Neural progenitor cell (in vitro differentiated cells): ENCODE measurements around the gene IGSF10. TPM values are rescaled to one million over a fixed set of nuclear protein-coding genes. Genes with fewer than 3 reads are reported as not detected.

Source experiments
- DNase-seq: peaks from one replicate; pipeline ENCODE4 v3.0.0-alpha.2; 2016; ENCODE audit warnings: low spot score
- H2AFZ ChIP-seq: fragments of 200-600 bp; sonication (generic); replicated peaks from 2 replicates; pipeline ENCODE4 v1.6.1; 2016; ENCODE audit warnings: antibody characterized with exemption
- H3F3A ChIP-seq: fragments of 200-600 bp; sonication (generic); 2 replicates; pipeline ENCODE4 v1.6.1; 2016; ENCODE audit warnings: antibody characterized with exemption, low read depth
- H3K27ac ChIP-seq: fragments of 200-600 bp; sonication (generic); 2 replicates; pipeline ENCODE4 v1.5.1; 2016; ENCODE audit warnings: mild to moderate bottlenecking
- H3K27me3 ChIP-seq: fragments of 200-600 bp; sonication (generic); 2 replicates; pipeline ENCODE4 v1.6.1; 2016; ENCODE audit warnings: mild to moderate bottlenecking, moderate library complexity
- H3K36me3 ChIP-seq: fragments of 200-600 bp; sonication (generic); 2 replicates; pipeline ENCODE4 v1.5.1; 2016
- H3K4me1 ChIP-seq: fragments of 200-600 bp; sonication (generic); 2 replicates; pipeline ENCODE4 v1.6.1; 2016; ENCODE audit warnings: mixed run types
- H3K4me2 ChIP-seq: fragments of 200-600 bp; sonication (generic); 2 replicates; pipeline ENCODE4 v1.6.1; 2016
- H3K4me3 ChIP-seq: fragments of 200-600 bp; sonication (generic); 2 replicates; pipeline ENCODE4 v1.5.1; 2016
- H3K79me2 ChIP-seq: fragments of 200-600 bp; sonication (generic); 2 replicates; pipeline ENCODE4 v1.6.1; 2016; ENCODE audit warnings: low read depth
- H3K9ac ChIP-seq: fragments of 200-600 bp; sonication (generic); 2 replicates; pipeline ENCODE4 v1.6.1; 2016
- H3K9me3 ChIP-seq: fragments of 200-600 bp; sonication (generic); 2 replicates; pipeline ENCODE4 v1.5.1; 2016; ENCODE audit warnings: low read depth
- H4K20me1 ChIP-seq: fragments of 200-600 bp; sonication (generic); 2 replicates; pipeline ENCODE4 v1.6.1; 2016; ENCODE audit warnings: low read depth
- H3K27ac Mint-ChIP-seq: 3 replicates; pipeline ENCODE4 v1.8.0; 2021; ENCODE audit warnings: mixed read lengths
- H3K27me3 Mint-ChIP-seq: 2 replicates; pipeline ENCODE4 v1.8.0; 2022; ENCODE audit warnings: low read depth, mild to moderate bottlenecking, inconsistent platforms, moderate library complexity, mixed read lengths; ENCODE audit not compliant: insufficient read depth
- H3K36me3 Mint-ChIP-seq: 3 replicates; pipeline ENCODE4 v1.8.0; 2021; ENCODE audit warnings: mixed read lengths
- H3K4me1 Mint-ChIP-seq: 3 replicates; pipeline ENCODE4 v1.8.0; 2021; ENCODE audit warnings: mixed read lengths
- H3K4me3 Mint-ChIP-seq: 3 replicates; pipeline ENCODE4 v1.8.0; 2021; ENCODE audit warnings: mild to moderate bottlenecking, moderate library complexity, mixed read lengths
- H3K9me3 Mint-ChIP-seq: 3 replicates; pipeline ENCODE4 v1.8.0; 2020; ENCODE audit warnings: mixed read lengths
- EZH2 ChIP-seq: fragments of 200-600 bp; sonication (generic); IDR thresholded peaks from 2 replicates; pipeline ENCODE4 v1.6.1; 2017; ENCODE audit warnings: antibody characterized with exemption, mild to moderate bottlenecking, moderate library complexity
- EZH2phosphoT487 ChIP-seq: fragments of 200-600 bp; sonication (generic); IDR thresholded peaks from 2 replicates; pipeline ENCODE4 v1.6.1; 2017; ENCODE audit warnings: antibody characterized with exemption
- total RNA-seq: library from RNA; depleted of rRNA; stranded (reverse); fragments of >200 nt; gene quantifications from 2 replicates; pipeline ENCODE4 v1.2.3, GENCODE V29; 2015; ENCODE audit warnings: low replicate concordance
- TF ChIP-seq, protein P1 (sequence below): fragments of 200-600 bp; sonication (generic); IDR thresholded peaks from 2 replicates; pipeline ENCODE4 v1.5.1; 2017; ENCODE audit warnings: antibody characterized with exemption, mild to moderate bottlenecking

The IGSF10 gene
- total RNA-seq, 1 donor from 2014 or later, result 0.15 TPM

DNA sequence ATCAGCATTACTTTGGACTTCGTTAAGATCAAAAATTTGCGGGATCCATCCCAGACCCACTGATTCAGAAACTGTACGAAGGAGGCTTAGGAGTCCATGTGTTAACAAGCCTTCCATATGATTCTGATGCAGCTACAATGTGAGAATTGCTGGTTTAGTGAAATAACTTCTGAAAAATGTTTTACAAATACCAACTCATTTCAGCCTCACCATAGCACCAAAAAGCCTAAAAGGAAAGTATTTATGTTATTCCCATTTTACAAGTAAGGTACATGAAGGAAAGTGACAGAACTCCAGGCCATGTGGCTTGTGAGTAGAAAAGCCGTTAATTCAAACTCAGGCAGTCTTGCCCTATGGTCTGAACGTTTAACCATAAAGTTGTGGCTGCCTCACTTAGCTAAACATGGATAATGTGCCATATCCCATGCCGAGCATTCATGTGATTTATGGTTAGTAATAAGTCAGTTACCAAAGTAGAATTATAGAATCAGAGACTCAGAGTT is 1.5 kb upstream of the IGSF10 start:
- TF ChIP-seq EZH2phosphoT487 (no peak), EZH2 (no peak)
- TF ChIP-seq, protein P1, sequence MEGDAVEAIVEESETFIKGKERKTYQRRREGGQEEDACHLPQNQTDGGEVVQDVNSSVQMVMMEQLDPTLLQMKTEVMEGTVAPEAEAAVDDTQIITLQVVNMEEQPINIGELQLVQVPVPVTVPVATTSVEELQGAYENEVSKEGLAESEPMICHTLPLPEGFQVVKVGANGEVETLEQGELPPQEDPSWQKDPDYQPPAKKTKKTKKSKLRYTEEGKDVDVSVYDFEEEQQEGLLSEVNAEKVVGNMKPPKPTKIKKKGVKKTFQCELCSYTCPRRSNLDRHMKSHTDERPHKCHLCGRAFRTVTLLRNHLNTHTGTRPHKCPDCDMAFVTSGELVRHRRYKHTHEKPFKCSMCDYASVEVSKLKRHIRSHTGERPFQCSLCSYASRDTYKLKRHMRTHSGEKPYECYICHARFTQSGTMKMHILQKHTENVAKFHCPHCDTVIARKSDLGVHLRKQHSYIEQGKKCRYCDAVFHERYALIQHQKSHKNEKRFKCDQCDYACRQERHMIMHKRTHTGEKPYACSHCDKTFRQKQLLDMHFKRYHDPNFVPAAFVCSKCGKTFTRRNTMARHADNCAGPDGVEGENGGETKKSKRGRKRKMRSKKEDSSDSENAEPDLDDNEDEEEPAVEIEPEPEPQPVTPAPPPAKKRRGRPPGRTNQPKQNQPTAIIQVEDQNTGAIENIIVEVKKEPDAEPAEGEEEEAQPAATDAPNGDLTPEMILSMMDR, result no peak
- Mint-ChIP-seq H3K9me3 (no peaks in the 10 kb centered on the region), H3K4me1 (peaks cover 2% of the 10 kb centered on the region), H3K36me3 (no peaks in the 10 kb centered on the region), H3K4me3 (no peak overlapping the region), H3K27ac (no peak overlapping the region), H3K27me3 (peaks cover 3% of the 10 kb centered on the region)
- Histone ChIP-seq H3K4me3 (no peak overlapping the region), H3F3A (no peaks in the 10 kb centered on the region), H3K36me3 (no peaks in the 10 kb centered on the region), H4K20me1 (no peaks in the 10 kb centered on the region), H3K9ac (no peak overlapping the region), H3K27ac (no peak overlapping the region), H3K4me1 (no peaks in the 10 kb centered on the region), H2AFZ (no peak overlapping the region), H3K4me2 (no peak overlapping the region), H3K27me3 (peaks cover 26% of the 10 kb centered on the region), H3K9me3 (no peaks in the 10 kb centered on the region), H3K79me2 (no peaks in the 10 kb centered on the region)
- DNase-seq, result no peak

DNA sequence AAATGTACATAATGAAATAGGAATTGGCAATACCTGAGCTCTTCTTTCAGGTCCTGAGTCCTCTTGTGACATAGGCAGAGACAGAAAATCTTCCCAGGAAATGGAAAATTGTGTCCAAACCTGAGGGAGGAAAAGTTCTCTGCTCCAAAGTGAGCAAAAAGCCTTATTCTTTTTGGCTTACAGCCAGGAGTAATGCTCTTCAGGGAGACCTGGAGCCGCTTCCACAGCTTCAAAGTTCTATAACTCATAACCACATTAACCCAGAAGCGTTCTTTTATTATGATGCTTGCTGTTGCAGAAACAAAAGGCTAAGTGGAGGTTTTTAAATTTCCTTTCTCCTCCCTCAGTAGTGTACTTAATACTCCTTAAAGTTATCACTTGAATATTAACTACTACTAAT is 633 bp downstream of the IGSF10 start:
- no peak overlapping the region for H3K9ac ChIP-seq
- H3K36me3 ChIP-seq, result no peaks in the 10 kb centered on the region
- H3K9me3 Mint-ChIP-seq, result no peaks in the 10 kb centered on the region
- no peaks in the 10 kb centered on the region for H3K9me3 ChIP-seq
- no peak overlapping the region for H3K27ac ChIP-seq
- peaks cover 26% of the 10 kb centered on the region for H3K27me3 ChIP-seq
- no peaks in the 10 kb centered on the region for H3F3A ChIP-seq
- TF ChIP-seq EZH2phosphoT487 (no peak), EZH2 (no peak)
- TF ChIP-seq, protein P1, result no peak
- H3K4me3 Mint-ChIP-seq, result peak overlapping the region; percentile 83
- H3K4me2 ChIP-seq, result peak overlapping the region; percentile 88
- peak overlapping the region; percentile 58 for H3K4me3 ChIP-seq
- peak overlapping the region; percentile 91 for H2AFZ ChIP-seq
- H3K4me1 ChIP-seq, result no peaks in the 10 kb centered on the region
- no peaks in the 10 kb centered on the region for H3K36me3 Mint-ChIP-seq
- no peaks in the 10 kb centered on the region for H3K79me2 ChIP-seq
- no peak overlapping the region for H3K27ac Mint-ChIP-seq
- no peak for DNase-seq
- no peaks in the 10 kb centered on the region for H4K20me1 ChIP-seq
- peaks cover 3% of the 10 kb centered on the region for H3K27me3 Mint-ChIP-seq
- H3K4me1 Mint-ChIP-seq, result peaks cover 2% of the 10 kb centered on the region

DNA sequence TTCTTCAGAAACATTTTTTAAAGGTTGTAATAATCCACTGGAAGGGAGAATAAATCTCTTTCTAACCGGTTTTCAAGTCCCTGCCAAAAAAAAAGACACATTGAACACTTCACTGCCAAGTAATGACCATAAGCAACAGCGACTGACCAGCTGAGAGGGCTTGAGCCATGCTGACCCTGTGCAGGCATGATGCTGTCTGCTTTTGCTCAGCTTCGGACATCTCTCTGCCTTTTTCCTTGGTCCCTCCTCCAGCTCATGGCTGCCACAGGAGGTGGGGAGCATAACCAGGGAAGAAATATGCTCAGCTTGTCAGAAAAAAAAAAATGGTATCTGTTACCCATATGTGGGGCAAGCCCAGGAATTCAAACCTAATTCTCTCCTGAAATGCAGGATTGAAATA is 1.5 kb downstream of the IGSF10 start:
- Histone ChIP-seq H3F3A (no peaks in the 10 kb centered on the region), H3K79me2 (no peaks in the 10 kb centered on the region), H3K4me3 (no peak overlapping the region), H3K27me3 (peaks cover 26% of the 10 kb centered on the region), H3K9ac (no peak overlapping the region), H2AFZ (no peak overlapping the region), H3K4me2 (no peak overlapping the region), H3K9me3 (no peaks in the 10 kb centered on the region), H4K20me1 (no peaks in the 10 kb centered on the region), H3K27ac (no peak overlapping the region), H3K36me3 (no peaks in the 10 kb centered on the region), H3K4me1 (no peaks in the 10 kb centered on the region)
- H3K36me3 Mint-ChIP-seq, result no peaks in the 10 kb centered on the region
- no peak for TF ChIP-seq EZH2
- TF ChIP-seq, protein P1, result no peak
- TF ChIP-seq EZH2phosphoT487, result no peak
- peaks cover 2% of the 10 kb centered on the region for H3K4me1 Mint-ChIP-seq
- no peak for DNase-seq
- H3K9me3 Mint-ChIP-seq, result no peaks in the 10 kb centered on the region
- H3K27me3 Mint-ChIP-seq, result peaks cover 3% of the 10 kb centered on the region
- H3K27ac Mint-ChIP-seq, result no peak overlapping the region
- no peak overlapping the region for H3K4me3 Mint-ChIP-seq
